Measurements from ENCODE around the gene MIB2.

The MIB2 gene

DNA sequence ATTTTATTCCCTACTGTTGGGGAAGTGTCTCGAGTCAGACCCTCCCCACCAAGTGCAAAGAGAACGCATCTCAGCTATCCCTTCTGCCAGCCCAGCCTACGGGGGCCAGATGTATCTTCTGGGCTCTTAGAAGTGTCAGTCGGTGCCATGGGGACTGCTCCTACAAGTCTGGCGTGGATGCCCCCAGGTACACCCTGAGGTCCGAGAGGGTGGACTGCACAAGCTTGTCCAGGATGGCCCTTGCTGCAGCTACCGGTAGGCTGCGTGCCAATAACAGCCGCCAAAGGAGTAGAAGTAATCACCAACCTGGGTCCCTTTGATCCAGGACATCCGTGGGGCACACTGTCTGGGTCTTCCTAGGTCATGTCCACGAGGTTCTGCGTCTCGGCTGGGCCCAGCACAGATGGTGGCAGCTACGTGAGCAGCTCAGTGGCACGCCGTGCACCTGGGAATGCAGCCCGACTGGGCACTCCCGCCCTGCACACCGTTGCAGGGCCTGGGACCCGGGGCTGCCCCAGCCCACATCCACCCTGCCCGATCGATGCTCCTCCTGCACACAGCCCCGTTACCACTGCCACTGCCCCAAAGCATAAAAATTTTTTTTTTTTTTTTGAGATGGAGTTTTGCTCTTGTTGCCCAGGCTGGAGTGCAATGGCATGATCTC, 31.8 kb upstream of the MIB2 start:
- no peak overlapping the region for H3K27ac ChIP-seq (replicated peaks)
- no peaks in the 10 kb centered on the region for H3K27me3 ChIP-seq (ENCODE audit: insufficient read depth, poor library complexity, severe bottlenecking)
- H3K4me3 ChIP-seq (replicated peaks; ENCODE audit: insufficient read depth, low read length): no peak overlapping the region
- TF ChIP-seq, protein P1, sequence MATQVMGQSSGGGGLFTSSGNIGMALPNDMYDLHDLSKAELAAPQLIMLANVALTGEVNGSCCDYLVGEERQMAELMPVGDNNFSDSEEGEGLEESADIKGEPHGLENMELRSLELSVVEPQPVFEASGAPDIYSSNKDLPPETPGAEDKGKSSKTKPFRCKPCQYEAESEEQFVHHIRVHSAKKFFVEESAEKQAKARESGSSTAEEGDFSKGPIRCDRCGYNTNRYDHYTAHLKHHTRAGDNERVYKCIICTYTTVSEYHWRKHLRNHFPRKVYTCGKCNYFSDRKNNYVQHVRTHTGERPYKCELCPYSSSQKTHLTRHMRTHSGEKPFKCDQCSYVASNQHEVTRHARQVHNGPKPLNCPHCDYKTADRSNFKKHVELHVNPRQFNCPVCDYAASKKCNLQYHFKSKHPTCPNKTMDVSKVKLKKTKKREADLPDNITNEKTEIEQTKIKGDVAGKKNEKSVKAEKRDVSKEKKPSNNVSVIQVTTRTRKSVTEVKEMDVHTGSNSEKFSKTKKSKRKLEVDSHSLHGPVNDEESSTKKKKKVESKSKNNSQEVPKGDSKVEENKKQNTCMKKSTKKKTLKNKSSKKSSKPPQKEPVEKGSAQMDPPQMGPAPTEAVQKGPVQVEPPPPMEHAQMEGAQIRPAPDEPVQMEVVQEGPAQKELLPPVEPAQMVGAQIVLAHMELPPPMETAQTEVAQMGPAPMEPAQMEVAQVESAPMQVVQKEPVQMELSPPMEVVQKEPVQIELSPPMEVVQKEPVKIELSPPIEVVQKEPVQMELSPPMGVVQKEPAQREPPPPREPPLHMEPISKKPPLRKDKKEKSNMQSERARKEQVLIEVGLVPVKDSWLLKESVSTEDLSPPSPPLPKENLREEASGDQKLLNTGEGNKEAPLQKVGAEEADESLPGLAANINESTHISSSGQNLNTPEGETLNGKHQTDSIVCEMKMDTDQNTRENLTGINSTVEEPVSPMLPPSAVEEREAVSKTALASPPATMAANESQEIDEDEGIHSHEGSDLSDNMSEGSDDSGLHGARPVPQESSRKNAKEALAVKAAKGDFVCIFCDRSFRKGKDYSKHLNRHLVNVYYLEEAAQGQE (IDR thresholded peaks at IDR 0.05; ENCODE audit: insufficient replicate concordance, low read depth): no peak
- TF ChIP-seq POLR2AphosphoS5 (IDR thresholded peaks at IDR 0.05; ENCODE audit: low read depth) (no peak), SPI1 (IDR thresholded peaks at IDR 0.05; ENCODE audit: borderline replicate concordance, low read depth) (no peak), GABPA (IDR thresholded peaks at IDR 0.05; ENCODE audit: low read depth) (no peak)
- TF ChIP-seq, protein P2, sequence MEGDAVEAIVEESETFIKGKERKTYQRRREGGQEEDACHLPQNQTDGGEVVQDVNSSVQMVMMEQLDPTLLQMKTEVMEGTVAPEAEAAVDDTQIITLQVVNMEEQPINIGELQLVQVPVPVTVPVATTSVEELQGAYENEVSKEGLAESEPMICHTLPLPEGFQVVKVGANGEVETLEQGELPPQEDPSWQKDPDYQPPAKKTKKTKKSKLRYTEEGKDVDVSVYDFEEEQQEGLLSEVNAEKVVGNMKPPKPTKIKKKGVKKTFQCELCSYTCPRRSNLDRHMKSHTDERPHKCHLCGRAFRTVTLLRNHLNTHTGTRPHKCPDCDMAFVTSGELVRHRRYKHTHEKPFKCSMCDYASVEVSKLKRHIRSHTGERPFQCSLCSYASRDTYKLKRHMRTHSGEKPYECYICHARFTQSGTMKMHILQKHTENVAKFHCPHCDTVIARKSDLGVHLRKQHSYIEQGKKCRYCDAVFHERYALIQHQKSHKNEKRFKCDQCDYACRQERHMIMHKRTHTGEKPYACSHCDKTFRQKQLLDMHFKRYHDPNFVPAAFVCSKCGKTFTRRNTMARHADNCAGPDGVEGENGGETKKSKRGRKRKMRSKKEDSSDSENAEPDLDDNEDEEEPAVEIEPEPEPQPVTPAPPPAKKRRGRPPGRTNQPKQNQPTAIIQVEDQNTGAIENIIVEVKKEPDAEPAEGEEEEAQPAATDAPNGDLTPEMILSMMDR (IDR thresholded peaks at IDR 0.05; ENCODE audit: insufficient read depth, low read length): no peak
- no peak for DNase-seq (ENCODE audit: low read depth in 1 of 2, low spot score in 1 of 2)

DNA sequence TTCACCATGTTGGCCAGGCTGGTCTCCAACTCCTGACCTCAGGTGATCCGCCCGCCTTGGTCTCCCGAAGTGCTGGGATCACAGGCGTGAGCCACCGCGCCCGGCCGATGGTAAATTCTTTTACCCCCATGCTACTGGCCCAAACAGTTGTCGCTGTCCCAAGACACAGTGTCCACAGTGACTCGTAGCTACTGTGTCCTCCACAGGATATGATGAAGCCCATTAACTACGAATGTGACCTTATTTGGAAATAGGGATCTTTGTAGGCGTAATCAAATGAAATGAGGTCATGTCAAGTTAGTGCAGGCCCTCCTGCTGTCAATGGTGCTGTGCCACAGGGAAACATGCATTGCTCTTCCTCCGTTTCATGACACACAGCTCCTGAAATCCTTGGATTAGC, 23.8 kb upstream of the MIB2 start:
- TF ChIP-seq, protein P2 (IDR thresholded peaks at IDR 0.05; ENCODE audit: insufficient read depth, low read length): no peak
- TF ChIP-seq SPI1 (IDR thresholded peaks at IDR 0.05; ENCODE audit: borderline replicate concordance, low read depth): no peak
- TF ChIP-seq, protein P1 (IDR thresholded peaks at IDR 0.05; ENCODE audit: insufficient replicate concordance, low read depth): no peak
- no peak for TF ChIP-seq GABPA (IDR thresholded peaks at IDR 0.05; ENCODE audit: low read depth)
- TF ChIP-seq POLR2AphosphoS5 (IDR thresholded peaks at IDR 0.05; ENCODE audit: low read depth): no peak
- H3K4me3 ChIP-seq (replicated peaks; ENCODE audit: insufficient read depth, low read length): no peak overlapping the region
- H3K27ac ChIP-seq (replicated peaks): no peak overlapping the region
- H3K27me3 ChIP-seq (ENCODE audit: insufficient read depth, poor library complexity, severe bottlenecking): peaks cover 4% of the 10 kb centered on the region
- no peak for DNase-seq (ENCODE audit: low read depth in 1 of 2, low spot score in 1 of 2)

DNA sequence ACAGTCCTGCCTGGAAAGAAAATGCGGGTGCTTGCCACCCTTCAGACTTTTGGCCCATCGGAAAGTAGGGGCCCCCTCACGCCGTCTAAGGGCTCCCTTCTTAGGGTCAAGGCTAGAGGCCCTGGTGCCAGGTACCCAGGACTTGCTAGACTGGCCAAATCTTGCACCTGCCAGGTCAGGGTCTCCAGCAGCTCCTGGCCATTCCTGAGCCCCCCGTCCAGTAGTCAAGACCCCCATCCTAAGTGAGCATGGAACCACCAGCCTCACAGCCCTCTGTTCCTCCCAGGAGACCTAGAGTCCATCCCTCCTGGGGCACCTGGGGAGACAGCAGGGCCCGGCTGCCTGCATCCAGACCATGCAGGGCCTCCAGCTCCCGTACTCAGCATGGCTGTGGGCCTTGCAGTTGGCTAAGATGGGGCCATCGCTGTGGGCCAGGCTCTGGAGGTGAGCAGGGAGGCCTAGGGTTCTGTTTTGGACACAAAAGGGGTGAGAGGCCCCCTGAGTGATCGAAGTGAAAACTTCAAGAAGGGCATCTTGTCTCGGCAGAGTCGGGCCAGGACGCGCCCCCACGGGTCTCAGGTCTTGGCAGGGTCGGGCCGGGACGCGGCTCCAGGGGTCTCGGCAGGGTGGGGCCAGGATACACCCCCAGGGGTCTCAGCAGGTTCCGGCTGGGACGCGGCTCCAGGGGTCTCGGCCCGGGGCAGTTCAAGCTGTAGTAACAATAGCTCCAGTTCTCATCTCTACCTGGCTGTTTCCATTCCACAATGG, 21.3 kb upstream of the MIB2 start:
- TF ChIP-seq POLR2AphosphoS5 (IDR thresholded peaks at IDR 0.05; ENCODE audit: low read depth): no peak
- no peak for TF ChIP-seq GABPA (IDR thresholded peaks at IDR 0.05; ENCODE audit: low read depth)
- TF ChIP-seq, protein P1 (IDR thresholded peaks at IDR 0.05; ENCODE audit: insufficient replicate concordance, low read depth): no peak
- TF ChIP-seq, protein P2 (IDR thresholded peaks at IDR 0.05; ENCODE audit: insufficient read depth, low read length): no peak
- no peak for TF ChIP-seq SPI1 (IDR thresholded peaks at IDR 0.05; ENCODE audit: borderline replicate concordance, low read depth)
- Histone ChIP-seq H3K4me3 (replicated peaks; ENCODE audit: insufficient read depth, low read length) (no peak overlapping the region), H3K27me3 (ENCODE audit: insufficient read depth, poor library complexity, severe bottlenecking) (peaks cover 8% of the 10 kb centered on the region), H3K27ac (replicated peaks) (no peak overlapping the region)
- no peak for DNase-seq (ENCODE audit: low read depth in 1 of 2, low spot score in 1 of 2)

All from HL-60 (cell line).